ENCODE measurements around the gene RFT1.

- TF ChIP-seq CEBPB (IDR thresholded peaks at IDR 0.05; ENCODE audit: borderline replicate concordance, low read depth, low read length) (peak; percentile 40; the same call in 1 of the 2 replicates), NCOA1 (CRISPR knock-in tag; IDR thresholded peaks at IDR 0.05) (no peak), NPAS2 (CRISPR knock-in tag; IDR thresholded peaks at IDR 0.05; ENCODE audit: borderline replicate concordance) (no peak), ZBTB46 (CRISPR knock-in tag; IDR thresholded peaks at IDR 0.05; ENCODE audit: borderline replicate concordance) (no peak), KLF13 (CRISPR knock-in tag; IDR thresholded peaks at IDR 0.05) (no peak)
These were observed 15.7 kb downstream of the RFT1 start for GRCh38 chr3:53114412-53115074.
